K562 (cell line): ENCODE measurements around the gene ISYNA1. TPM values are rescaled to one million over a fixed set of nuclear protein-coding genes. Genes with fewer than 3 reads are reported as not detected.

Experiments used
- BRD4 ChIP-seq: fragments of 200-600 bp; sonication (generic); IDR thresholded peaks from 2 replicates; pipeline ENCODE4 v1.6.1; 2017; ENCODE audit warnings: inconsistent platforms
- CHD4 ChIP-seq: fragments of 200-600 bp; sonication (generic); IDR thresholded peaks from 3 replicates; pipeline ENCODE4 v1.6.1; 2012; ENCODE audit warnings: low read depth, mild to moderate bottlenecking, mixed read lengths, low read length, inconsistent platforms; ENCODE audit not compliant: insufficient read depth, insufficient replicate concordance, poor library complexity, severe bottlenecking
- EP400 ChIP-seq: fragments of 450-650 bp; IDR thresholded peaks from 2 replicates; pipeline ENCODE4 v1.6.1; 2017; ENCODE audit warnings: antibody characterized with exemption, mild to moderate bottlenecking, moderate library complexity
- HDAC1 ChIP-seq, 2 experiments: fragments of 450-650 bp; IDR thresholded peaks; 2 replicates each; pipeline ENCODE4 v1.6.1; 2016 to 2017; ENCODE audit warnings: inconsistent platforms in 1 of 2, mild to moderate bottlenecking in 1 of 2, moderate library complexity in 1 of 2
- MCM5 ChIP-seq: fragments of 450-650 bp; IDR thresholded peaks from 2 replicates; pipeline ENCODE4 v1.6.1; 2016; ENCODE audit warnings: low read depth
- SMARCA4 ChIP-seq: fragments of 450-650 bp; IDR thresholded peaks from 2 replicates; pipeline ENCODE4 v1.6.1; 2016
- SMARCE1 ChIP-seq: fragments of 450-650 bp; IDR thresholded peaks from 2 replicates; pipeline ENCODE4 v1.7.1; 2016; ENCODE audit warnings: mild to moderate bottlenecking
- ZNF263 ChIP-seq: sonication (generic); formaldehyde crosslinking; IDR thresholded peaks from 2 replicates; pipeline ENCODE4 v1.8.0; 2022; ENCODE audit warnings: mild to moderate bottlenecking, missing genetic modification reagents, borderline replicate concordance
- ZNF311 ChIP-seq: fragments of 250-450 bp; sonication (Bioruptor Pico); IDR thresholded peaks from 2 replicates; pipeline ENCODE4 v1.4.0; 2020; ENCODE audit warnings: mild to moderate bottlenecking, moderate library complexity
- polyA plus RNA-seq, 8 experiments: library from polyadenylated mRNA; depleted of rRNA in 4 of 8; stranded (reverse) in 5 of 8; unstranded in 3 of 8; fragments of >200 nt; fragmentation: Nextera tagmentation in 2 of 8; fragmentation: Illumina TruSeq in 1 of 8; extraction: Ambion mirVana in 2 of 8; extraction: Trizol in 1 of 8; gene quantifications; 2 replicates each; pipeline versions ENCODE4 v1.2.1 to v1.2.3, GENCODE V29; 2011 to 2014; ENCODE audit warnings: inconsistent platforms in 1 of 8, missing spikeins in 1 of 8
- total RNA-seq, 7 experiments: library from RNA; depleted of rRNA in 6 of 7; stranded (reverse); fragments of >200 nt in 6 of 7; fragmentation: Illumina TruSeq in 2 of 7; extraction: Trizol in 2 of 7; gene quantifications; 2 replicates each; pipeline versions ENCODE4 v1.2.1 to v1.2.3, GENCODE V29; 2011 to 2021; ENCODE audit warnings: low replicate concordance in 1 of 7
- TF ChIP-seq, protein P1 (sequence below), 2 experiments: fragments of 450-650 bp in 1 of 2; sonication (generic) in 1 of 2; formaldehyde crosslinking in 1 of 2; IDR thresholded peaks; 2 replicates each; pipeline versions ENCODE4 v1.7.1 to v1.9.0; 2016 to 2022; ENCODE audit warnings: inconsistent platforms in 1 of 2, mild to moderate bottlenecking in 1 of 2, missing genetic modification reagents in 1 of 2
- TF ChIP-seq, protein P2 (sequence below): sonication (generic); formaldehyde crosslinking; IDR thresholded peaks from 2 replicates; pipeline ENCODE4 v1.8.0; 2022; ENCODE audit warnings: mild to moderate bottlenecking, missing genetic modification reagents
- TF ChIP-seq, protein P3 (sequence below): fragments of 250-450 bp; sonication (Bioruptor Pico); IDR thresholded peaks from 2 replicates; pipeline ENCODE4 v1.9.0; 2021; ENCODE audit warnings: mild to moderate bottlenecking, inconsistent platforms
- TF ChIP-seq, protein P4 (sequence below): fragments of 250-450 bp; sonication (Bioruptor Pico); IDR thresholded peaks from 2 replicates; pipeline ENCODE4 v1.5.0; 2021

The ISYNA1 gene
- total and polyA plus RNA-seq, 9 of the 15 experiments (the other 6 are each of a cell fraction or from before 2014, with no cell fraction given): 21.8 to 460 (median 93.2) TPM

DNA sequence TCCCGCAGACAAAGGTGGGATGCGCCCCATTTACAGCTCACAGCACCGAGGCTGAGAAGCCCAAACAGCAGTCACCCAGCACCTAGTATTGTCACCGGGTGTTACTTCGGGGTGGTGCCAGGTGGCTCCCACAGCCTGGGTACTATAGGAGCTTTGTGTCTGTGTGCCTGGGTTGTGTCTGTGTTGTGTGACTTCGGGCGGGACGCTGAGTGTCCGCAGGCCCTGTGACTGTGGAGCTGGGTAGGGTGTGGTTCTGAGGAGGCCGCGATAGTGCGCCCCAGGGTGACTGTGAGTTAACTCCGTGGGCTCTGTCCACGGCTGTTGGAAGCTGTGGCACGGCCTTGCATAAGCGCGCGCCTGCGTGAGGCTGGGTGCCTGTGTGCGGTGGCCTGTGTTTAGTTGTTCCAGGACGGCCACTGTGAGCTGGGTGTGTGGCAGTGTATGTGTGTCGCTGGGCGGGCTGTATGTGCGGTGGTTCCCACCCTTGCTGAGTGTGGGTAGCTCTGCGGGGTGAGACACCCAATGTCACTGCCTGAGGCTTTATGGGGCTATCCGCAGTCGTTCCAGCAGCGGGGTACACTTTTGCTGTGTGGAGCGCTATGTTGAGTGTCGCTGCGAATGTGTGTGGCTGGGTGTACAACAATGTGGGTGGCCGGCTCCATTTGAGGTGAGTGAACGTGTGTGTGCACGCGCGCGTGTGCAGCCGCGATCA lies 19.3 kb downstream of the ISYNA1 start (continued):
- TF ChIP-seq, protein P1, sequence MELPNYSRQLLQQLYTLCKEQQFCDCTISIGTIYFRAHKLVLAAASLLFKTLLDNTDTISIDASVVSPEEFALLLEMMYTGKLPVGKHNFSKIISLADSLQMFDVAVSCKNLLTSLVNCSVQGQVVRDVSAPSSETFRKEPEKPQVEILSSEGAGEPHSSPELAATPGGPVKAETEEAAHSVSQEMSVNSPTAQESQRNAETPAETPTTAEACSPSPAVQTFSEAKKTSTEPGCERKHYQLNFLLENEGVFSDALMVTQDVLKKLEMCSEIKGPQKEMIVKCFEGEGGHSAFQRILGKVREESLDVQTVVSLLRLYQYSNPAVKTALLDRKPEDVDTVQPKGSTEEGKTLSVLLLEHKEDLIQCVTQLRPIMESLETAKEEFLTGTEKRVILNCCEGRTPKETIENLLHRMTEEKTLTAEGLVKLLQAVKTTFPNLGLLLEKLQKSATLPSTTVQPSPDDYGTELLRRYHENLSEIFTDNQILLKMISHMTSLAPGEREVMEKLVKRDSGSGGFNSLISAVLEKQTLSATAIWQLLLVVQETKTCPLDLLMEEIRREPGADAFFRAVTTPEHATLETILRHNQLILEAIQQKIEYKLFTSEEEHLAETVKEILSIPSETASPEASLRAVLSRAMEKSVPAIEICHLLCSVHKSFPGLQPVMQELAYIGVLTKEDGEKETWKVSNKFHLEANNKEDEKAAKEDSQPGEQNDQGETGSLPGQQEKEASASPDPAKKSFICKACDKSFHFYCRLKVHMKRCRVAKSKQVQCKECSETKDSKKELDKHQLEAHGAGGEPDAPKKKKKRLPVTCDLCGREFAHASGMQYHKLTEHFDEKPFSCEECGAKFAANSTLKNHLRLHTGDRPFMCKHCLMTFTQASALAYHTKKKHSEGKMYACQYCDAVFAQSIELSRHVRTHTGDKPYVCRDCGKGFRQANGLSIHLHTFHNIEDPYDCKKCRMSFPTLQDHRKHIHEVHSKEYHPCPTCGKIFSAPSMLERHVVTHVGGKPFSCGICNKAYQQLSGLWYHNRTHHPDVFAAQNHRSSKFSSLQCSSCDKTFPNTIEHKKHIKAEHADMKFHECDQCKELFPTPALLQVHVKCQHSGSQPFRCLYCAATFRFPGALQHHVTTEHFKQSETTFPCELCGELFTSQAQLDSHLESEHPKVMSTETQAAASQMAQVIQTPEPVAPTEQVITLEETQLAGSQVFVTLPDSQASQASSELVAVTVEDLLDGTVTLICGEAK (IDR thresholded peaks at IDR 0.05): peak; percentile 69
- TF ChIP-seq, protein P1 (CRISPR knock-in tag; IDR thresholded peaks at IDR 0.05): no peak
- no peak for TF ChIP-seq MCM5
- TF ChIP-seq, protein P2, sequence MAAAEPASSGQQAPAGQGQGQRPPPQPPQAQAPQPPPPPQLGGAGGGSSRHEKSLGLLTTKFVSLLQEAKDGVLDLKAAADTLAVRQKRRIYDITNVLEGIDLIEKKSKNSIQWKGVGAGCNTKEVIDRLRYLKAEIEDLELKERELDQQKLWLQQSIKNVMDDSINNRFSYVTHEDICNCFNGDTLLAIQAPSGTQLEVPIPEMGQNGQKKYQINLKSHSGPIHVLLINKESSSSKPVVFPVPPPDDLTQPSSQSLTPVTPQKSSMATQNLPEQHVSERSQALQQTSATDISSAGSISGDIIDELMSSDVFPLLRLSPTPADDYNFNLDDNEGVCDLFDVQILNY (CRISPR knock-in tag): 0 out of 2 replicates have a peak, but pooled peaks have one; percentile 36
- peak; percentile 40 for TF ChIP-seq SMARCA4
- 0 out of 2 replicates have a peak, but pooled peaks have one; percentile 14 for TF ChIP-seq ZNF311 (CRISPR knock-in tag)
- TF ChIP-seq SMARCE1: peak; percentile 58
- TF ChIP-seq CHD4: peak; percentile 63
- peak in 1 of 2 experiments; percentile 72; a peak in 1 of 4 replicates for TF ChIP-seq HDAC1 (IDR thresholded peaks at IDR 0.05)
- TF ChIP-seq, protein P3, sequence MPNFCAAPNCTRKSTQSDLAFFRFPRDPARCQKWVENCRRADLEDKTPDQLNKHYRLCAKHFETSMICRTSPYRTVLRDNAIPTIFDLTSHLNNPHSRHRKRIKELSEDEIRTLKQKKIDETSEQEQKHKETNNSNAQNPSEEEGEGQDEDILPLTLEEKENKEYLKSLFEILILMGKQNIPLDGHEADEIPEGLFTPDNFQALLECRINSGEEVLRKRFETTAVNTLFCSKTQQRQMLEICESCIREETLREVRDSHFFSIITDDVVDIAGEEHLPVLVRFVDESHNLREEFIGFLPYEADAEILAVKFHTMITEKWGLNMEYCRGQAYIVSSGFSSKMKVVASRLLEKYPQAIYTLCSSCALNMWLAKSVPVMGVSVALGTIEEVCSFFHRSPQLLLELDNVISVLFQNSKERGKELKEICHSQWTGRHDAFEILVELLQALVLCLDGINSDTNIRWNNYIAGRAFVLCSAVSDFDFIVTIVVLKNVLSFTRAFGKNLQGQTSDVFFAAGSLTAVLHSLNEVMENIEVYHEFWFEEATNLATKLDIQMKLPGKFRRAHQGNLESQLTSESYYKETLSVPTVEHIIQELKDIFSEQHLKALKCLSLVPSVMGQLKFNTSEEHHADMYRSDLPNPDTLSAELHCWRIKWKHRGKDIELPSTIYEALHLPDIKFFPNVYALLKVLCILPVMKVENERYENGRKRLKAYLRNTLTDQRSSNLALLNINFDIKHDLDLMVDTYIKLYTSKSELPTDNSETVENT: peak; percentile 2; the same call in 1 of the 2 replicates
- TF ChIP-seq ZNF263 (CRISPR knock-in tag): 0 out of 2 replicates have a peak, but pooled peaks have one; percentile 33
- 0 out of 2 replicates have a peak, but pooled peaks have one; percentile 10 for TF ChIP-seq EP400
- TF ChIP-seq, protein P4, sequence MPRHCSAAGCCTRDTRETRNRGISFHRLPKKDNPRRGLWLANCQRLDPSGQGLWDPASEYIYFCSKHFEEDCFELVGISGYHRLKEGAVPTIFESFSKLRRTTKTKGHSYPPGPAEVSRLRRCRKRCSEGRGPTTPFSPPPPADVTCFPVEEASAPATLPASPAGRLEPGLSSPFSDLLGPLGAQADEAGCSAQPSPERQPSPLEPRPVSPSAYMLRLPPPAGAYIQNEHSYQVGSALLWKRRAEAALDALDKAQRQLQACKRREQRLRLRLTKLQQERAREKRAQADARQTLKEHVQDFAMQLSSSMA: 0 out of 2 replicates have a peak, but pooled peaks have one; percentile 68
- TF ChIP-seq BRD4: peak; percentile 27; the same call in 1 of the 2 replicates
